HG03175 (cell line): Measurements from ENCODE around the gene SNX9.
"Not testable (repeated sequence)": the region's sequence is repeated elsewhere in the genome, so short reads cannot be mapped to it uniquely, and the experiment has no call there.

Source experiments
- ATAC-seq: cut with Tn5 transposase; IDR thresholded peaks from one replicate; pipeline ENCODE4 v1.9.1; 2021; ENCODE audit warnings: mild to moderate bottlenecking, moderate library complexity; ENCODE audit not compliant: unreplicated experiment

The SNX9 gene

GRCh38 chr6:157911278-157911677 lies 88.2 kb downstream of the SNX9 start:
- ATAC-seq: no peak

DNA sequence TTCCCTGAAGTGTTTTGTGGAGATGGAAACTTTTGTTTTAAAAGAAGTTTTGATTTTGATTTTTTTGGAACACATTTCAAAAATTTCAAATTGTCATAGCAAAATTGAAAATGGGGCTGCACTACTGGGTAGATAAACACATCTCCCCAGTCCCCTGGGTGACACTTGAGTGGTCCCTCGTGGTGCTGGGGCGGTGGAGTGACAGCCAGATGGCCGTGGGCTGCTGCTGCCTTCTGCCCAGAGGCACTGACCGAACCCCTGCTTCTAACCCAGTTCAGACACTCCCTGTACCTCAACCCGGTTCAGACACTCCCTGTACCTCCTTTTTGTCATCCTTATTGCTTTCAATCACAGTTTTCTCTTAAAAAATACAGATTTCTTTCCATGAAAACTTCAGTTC lies 88.7 kb downstream of the SNX9 start:
- no peak for ATAC-seq

DNA sequence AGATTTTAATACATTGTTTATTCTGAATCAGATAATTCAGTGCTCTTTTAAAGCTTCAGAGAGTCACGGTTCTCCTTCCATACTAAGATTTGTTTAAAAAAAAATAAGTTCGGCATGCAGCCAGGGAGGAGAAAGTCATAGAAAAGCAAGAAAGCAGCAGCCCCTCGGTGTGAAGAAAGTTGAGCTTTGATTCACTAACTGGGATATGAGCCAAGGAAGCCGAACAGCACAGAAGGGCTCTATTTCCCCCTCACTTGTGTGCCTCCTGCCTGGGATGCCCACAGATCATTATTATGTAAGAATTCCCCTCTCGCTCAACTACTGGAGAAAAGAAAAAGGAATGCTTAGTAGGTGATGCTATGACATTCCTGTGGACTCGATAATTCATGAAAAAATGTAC lies 89.3 kb downstream of the SNX9 start:
- no peak for ATAC-seq

GRCh38 chr6:157921685-157922367 lies 98.8 kb downstream of the SNX9 start:
- ATAC-seq: no peak

DNA sequence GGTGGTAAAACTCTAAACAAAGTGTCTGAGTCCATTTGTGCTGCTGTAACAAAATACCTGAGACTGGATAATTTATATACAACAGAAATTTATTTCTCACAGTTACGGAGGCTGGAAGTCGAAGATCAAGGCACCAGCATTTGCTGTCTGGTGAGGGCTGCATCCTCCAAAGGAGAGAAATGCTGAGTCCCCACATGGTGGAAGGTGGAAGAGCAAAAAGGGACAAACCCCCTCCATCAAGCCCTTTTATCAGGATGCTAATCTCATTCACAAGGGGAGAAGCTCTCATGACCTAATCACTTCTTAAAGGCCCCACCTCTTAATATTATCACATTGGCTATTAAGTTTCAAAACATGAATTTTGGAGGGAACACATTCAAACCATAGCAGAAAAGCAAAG lies 102.7 kb downstream of the SNX9 start:
- ATAC-seq: no peak

GRCh38 chr6:157927011-157927410 lies 104.0 kb downstream of the SNX9 start:
- ATAC-seq: no peak

DNA sequence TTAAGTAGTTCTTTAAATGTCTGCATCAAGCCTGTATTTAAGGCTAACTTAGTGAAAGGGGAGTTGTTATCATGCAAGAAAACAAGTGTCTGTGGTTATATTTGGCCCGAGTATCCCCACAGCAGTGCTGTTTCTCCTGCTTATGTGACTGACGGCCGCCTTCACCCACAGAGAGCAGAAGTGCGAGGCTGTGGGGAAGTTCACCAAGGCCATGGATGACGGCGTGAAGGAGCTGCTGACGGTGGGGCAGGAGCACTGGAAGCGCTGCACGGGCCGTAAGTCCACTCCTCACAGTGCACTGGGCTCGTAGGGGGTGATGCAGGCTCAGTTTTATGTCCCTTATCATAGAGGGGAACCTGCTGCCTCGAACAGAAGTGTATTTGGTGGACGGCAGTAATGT lies 105.4 kb downstream of the SNX9 start:
- ATAC-seq: no peak

DNA sequence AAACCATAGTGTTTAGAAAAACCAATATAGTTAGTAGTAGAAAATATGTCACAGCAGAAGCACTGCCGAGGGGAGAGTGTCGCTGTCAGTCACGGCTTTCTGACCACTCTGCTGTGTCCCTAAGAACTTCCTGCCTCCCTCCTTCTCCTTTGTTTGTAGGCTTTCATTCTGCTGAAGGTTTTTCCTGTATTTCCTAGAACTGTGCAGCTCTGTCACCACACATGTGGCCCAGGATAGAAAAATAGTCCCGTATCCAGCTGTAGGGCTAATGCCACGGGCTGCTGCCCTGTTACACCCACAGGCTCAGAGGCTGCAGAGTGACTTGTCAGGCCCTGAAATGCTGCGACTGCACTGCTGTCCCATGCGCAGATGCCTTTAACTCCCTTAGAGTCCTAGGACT lies 106.0 kb downstream of the SNX9 start:
- ATAC-seq: no peak

DNA sequence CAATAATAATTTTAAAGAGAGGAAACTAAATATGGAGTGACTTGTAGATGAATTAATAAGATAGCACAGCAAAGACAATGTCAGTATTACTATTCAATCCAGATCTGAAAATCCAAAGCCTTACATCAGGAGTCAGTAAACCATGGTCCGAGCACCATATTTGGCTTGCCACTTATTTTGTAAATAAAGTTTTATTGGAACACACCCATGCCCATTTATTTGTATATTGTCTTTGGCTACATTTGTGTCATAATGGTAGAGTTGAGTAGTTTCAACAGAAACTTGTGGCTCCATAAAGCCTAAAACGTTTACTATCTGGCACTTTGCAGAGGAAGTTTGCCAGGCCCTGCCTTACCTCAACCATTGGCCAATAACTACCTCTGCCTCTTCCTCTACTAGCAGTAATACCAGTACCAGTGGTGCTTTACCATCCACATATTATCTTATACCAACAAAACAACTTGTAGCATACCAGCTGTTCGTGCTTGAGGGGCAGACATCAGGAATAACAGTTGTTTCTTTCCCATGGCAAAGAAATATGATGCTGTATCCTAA lies 106.8 kb downstream of the SNX9 start:
- ATAC-seq: no peak

DNA sequence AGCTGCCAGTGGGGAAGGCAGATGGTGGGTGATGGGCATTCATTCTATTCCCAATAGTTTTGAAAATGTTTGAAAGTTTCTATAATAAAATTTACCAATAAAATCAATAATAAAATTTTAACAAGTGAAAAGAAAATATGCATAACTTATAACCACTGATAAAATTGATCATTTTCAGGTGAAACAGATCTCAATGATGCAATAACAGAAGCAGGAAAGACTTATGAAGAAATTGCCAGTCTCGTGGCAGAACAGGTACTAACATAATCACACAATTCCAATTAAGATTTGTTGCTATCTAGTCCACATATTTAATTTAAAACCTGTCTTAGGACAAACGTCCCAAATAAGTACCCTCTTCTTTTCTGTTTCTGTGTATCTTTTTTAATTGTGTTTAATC lies 112.7 kb downstream of the SNX9 start:
- no peak for ATAC-seq

DNA sequence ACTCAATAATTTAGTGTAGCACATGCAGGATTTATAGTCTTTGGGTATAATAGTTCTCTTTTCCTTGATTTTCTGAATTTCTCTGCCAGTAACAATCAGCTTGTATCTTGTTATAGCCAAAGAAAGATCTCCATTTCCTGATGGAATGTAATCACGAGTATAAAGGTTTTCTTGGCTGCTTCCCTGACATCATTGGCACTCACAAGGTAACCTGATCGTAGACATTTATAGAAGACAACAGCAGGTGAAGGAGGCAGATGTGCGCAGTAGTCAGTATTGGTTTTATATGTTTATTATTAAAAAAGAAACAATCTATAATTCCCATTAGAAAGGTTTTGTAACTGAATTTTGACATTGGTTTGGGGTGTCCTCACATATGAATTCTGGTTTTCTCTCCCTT lies 114.3 kb downstream of the SNX9 start:
- no peak for ATAC-seq

GRCh38 chr6:157937916-157938315 lies 114.9 kb downstream of the SNX9 start:
- ATAC-seq: no peak

DNA sequence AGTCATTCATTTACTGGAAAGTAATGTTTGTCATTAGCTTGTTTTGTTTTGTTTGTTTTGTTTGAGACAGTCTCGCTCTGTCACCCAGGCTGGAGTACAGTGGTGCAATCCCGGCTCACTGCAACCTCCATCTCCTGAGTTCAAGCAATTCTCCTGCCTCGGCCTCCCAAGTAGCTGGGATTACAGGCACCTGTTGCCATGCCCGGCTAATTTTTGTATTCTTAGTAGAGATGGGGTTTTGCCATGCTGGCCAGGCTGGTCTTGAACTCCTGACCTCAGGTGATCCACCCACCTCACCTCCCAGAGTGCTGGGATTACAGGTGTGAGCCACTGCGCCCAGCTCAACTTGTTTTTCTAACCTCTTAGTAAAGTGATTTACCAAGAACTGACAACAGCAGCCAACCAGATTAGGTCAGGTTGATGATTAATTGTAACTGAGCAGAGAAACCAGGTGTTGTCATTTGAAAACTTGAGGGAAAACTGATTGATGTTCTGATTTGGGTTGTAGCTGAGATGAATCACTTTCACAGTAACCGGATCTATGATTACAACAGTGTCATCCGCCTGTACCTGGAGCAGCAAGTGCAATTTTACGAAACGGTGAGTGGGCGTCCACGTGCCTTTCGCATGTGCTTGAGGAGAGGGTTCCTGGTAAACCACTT lies 117.5 kb downstream of the SNX9 start:
- ATAC-seq: not testable (repeated sequence)

DNA sequence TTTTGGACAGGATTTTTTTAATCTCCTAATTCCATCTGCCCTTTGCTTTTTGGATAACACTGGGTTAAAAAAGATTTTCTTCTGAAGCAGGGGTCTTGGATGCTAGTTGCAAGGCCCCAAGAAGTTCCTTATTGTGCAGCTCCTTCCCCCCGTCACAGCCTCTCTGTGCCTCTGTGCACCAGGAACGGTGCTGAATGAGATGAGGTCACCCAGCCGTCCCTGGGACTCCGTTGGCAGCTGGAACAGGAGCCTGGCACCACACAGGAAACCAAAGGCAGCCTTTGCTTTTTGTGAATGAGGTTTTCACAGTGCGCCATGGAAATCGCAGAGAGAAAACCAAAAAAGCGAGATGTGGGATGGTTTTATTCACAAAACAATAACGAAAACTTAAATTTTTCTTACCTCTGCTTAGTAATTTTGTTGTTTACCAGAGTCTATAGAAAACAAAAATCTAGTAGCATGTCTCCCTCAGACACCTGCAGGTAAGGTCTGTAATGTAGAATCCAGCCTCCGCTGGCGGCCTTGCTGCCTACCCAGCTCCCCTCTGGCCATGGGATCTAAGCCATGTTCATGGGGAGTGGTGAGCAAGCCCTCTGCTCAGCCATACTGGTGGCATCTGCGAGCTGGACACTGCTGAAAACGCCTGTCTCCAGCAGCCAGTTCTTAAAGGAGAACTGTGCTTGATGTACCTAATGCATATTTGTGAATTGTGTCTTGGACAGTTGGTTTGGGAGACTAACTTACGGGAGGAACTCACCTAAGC lies 118.2 kb downstream of the SNX9 start:
- no peak for ATAC-seq

DNA sequence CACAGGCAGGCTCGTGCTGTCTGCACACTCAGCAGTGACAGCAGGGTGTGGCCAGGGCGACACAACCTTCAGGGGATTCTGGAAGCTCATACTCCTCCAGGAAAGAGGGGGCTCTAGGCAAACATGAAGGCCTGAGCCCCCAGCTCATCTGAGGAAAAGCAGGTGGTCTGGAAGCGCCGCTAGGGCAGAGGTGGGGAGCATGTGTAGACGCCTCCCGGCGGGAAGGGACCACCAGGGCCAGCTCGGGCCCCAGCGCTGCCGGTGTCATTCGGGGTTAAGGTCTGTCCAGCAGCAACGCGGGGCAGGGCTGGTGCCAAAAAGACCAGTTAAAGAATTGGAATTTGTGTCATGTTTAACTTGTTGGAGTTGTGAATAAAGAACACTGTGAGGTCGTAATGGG lies 119.3 kb downstream of the SNX9 start:
- ATAC-seq: no peak

DNA sequence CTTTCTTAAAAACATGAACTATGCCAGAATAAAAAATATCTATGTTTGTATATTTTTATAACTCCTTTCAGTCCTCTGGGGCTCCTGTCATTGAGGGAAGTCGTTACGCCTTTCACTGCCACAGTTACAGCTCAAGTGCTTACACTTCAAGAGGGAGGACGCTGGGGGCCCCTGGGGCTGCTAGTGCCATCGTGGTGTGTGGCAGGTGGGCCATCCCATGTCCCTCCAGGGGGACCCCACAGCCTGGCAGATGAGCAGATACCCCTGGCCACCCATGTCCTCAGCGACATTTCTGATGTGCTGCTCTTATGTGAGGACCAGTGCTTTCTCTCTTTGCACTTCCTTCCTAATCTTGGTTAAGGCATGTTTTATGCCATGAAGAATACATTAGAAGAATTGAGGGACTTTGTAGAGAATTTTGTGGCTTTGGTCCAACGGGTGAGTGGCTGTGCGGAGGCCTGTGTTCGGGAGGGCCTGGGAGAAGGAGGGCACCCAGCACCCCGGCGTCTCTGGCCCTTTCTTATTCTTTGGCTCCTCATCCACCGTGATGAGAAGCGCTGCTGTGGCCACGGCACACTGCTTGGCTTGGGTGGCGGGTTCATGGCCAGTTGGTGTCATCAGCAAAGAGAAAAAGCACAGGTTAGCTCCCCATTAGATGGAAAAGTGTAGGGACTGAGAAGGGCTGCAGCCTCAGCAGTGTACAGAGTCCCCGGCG lies 120.4 kb downstream of the SNX9 start:
- no peak for ATAC-seq

- no peak for ATAC-seq
Observed at GRCh38 chr6:157943964-157944283, 120.9 kb downstream of the SNX9 start.

GRCh38 chr6:157944983-157945931 lies 122.2 kb downstream of the SNX9 start:
- no peak for ATAC-seq

DNA sequence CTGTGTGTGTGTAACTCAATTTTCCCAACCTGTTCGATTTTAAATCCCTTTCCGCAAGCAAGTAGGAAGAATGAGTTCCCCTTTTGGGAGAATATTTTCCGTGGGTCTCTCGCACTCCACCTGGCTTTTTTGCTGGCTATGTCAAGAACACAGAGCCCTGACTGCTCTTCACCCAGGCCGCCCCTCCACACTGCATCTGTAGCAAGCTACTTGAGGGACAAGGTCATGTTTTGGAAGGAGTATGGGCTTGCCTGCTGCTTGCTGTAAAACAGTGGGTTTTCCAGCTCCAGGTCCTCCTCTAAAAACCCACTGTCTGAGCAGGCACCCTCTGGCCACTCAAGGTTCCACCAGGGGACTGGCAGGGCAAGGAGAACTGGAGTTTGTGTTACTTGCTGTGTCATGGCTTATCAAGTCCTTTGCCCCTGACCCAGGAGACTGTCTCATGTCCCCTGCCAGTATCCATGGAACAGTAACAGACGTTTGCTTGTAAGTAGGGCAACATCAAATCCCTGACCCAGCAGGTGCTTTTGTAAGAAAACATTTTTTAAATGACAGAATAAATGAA lies 123.1 kb downstream of the SNX9 start:
- ATAC-seq: no peak
